MM.1S (cell line): ENCODE results near the gene TMEM168.

Experiments
- DNase-seq: peaks from one replicate; pipeline ENCODE4 v3.0.0-alpha.2; 2015
- H2AFZ ChIP-seq: fragments of 300-600 bp; sonication (generic); 2 replicates; pipeline ENCODE4 v1.6.0; 2016; ENCODE audit warnings: antibody characterized with exemption, low read length
- H3F3A ChIP-seq: fragments of 300-600 bp; sonication (generic); 2 replicates; pipeline ENCODE4 v1.6.1; 2016; ENCODE audit warnings: mild to moderate bottlenecking, antibody characterized with exemption, low read length, moderate library complexity, mixed read lengths; ENCODE audit not compliant: insufficient read depth
- H3K27ac ChIP-seq: fragments of 300-600 bp; sonication (generic); 2 replicates; pipeline ENCODE4 v1.5.1; 2016; ENCODE audit warnings: mild to moderate bottlenecking, low read length
- H3K27me3 ChIP-seq: fragments of 300-600 bp; sonication (generic); replicated peaks from 2 replicates; pipeline ENCODE4 v1.6.0; 2016; ENCODE audit warnings: low read length; ENCODE audit not compliant: insufficient read depth
- H3K36me3 ChIP-seq: fragments of 300-600 bp; sonication (generic); replicated peaks from 2 replicates; pipeline ENCODE4 v1.6.1; 2016; ENCODE audit warnings: mild to moderate bottlenecking, low read length, mixed read lengths; ENCODE audit not compliant: insufficient read depth
- H3K4me1 ChIP-seq: fragments of 300-600 bp; sonication (generic); 2 replicates; pipeline ENCODE4 v1.6.1; 2016; ENCODE audit warnings: low read length, mixed read lengths
- H3K4me2 ChIP-seq: fragments of 300-600 bp; sonication (generic); 2 replicates; pipeline ENCODE4 v1.6.0; 2016; ENCODE audit warnings: low read depth, low read length
- H3K4me3 ChIP-seq: fragments of 300-600 bp; sonication (generic); 2 replicates; pipeline ENCODE4 v1.5.1; 2016; ENCODE audit warnings: low read length, mixed read lengths
- H3K79me2 ChIP-seq: fragments of 300-600 bp; sonication (generic); 2 replicates; pipeline ENCODE4 v1.6.1; 2016; ENCODE audit warnings: mixed run types, low read length, mixed read lengths
- H3K9ac ChIP-seq: fragments of 300-600 bp; sonication (generic); 2 replicates; pipeline ENCODE4 v1.6.1; 2016; ENCODE audit warnings: low read length, mixed read lengths
- H3K9me2 ChIP-seq: fragments of 300-600 bp; sonication (generic); replicated peaks from 2 replicates; pipeline ENCODE4 v1.6.1; 2016; ENCODE audit warnings: mild to moderate bottlenecking, low read length, mixed read lengths; ENCODE audit not compliant: insufficient read depth
- H3K9me3 ChIP-seq: fragments of 300-600 bp; sonication (generic); replicated peaks from 2 replicates; pipeline ENCODE4 v1.6.1; 2016; ENCODE audit warnings: mild to moderate bottlenecking, low read length, mixed read lengths; ENCODE audit not compliant: insufficient read depth
- H4K20me1 ChIP-seq: fragments of 300-600 bp; sonication (generic); 2 replicates; pipeline ENCODE4 v1.6.1; 2016; ENCODE audit warnings: mild to moderate bottlenecking, low read length, moderate library complexity, mixed read lengths; ENCODE audit not compliant: insufficient read depth
- CTCF ChIP-seq: fragments of 300-600 bp; sonication (generic); IDR thresholded peaks from 2 replicates; pipeline ENCODE4 v1.5.1; 2016; ENCODE audit warnings: antibody characterized with exemption, low read length, mixed read lengths
- EZH2 ChIP-seq: fragments of 300-600 bp; sonication (generic); optimal IDR thresholded peaks from 2 replicates; pipeline ENCODE3; 2017; ENCODE audit warnings: low read depth, mild to moderate bottlenecking, antibody characterized with exemption, low read length, mixed read lengths
- EZH2phosphoT487 ChIP-seq: fragments of 300-600 bp; sonication (generic); IDR thresholded peaks from 2 replicates; pipeline ENCODE4 v1.6.1; 2018; ENCODE audit warnings: antibody characterized with exemption, low read length

The TMEM168 gene

GRCh38 chr7:112763298-112763697 is 26.9 kb downstream of the TMEM168 start:
- no peak for DNase-seq
- Histone ChIP-seq H3K4me3 (no peak overlapping the region), H3K27me3 (no peaks in the 10 kb centered on the region), H3K9me3 (no peaks in the 10 kb centered on the region), H3K9me2 (no peaks in the 10 kb centered on the region), H2AFZ (no peak overlapping the region), H3K27ac (no peak overlapping the region), H4K20me1 (no peaks in the 10 kb centered on the region), H3K9ac (no peak overlapping the region), H3K4me2 (no peak overlapping the region), H3K4me1 (peaks cover 14% of the 10 kb centered on the region), H3F3A (0 out of 2 replicates have a peak, but pooled peaks cover 3% of the 10 kb centered on the region), H3K79me2 (no peaks in the 10 kb centered on the region), H3K36me3 (no peaks in the 10 kb centered on the region)
- TF ChIP-seq CTCF (no peak), EZH2phosphoT487 (no peak), EZH2 (no peak)

GRCh38 chr7:112759905-112760304 is 30.3 kb downstream of the TMEM168 start:
- peaks cover 8% of the 10 kb centered on the region for H3K4me1 ChIP-seq
- H3K79me2 ChIP-seq, result no peaks in the 10 kb centered on the region
- H3K27ac ChIP-seq, result no peak overlapping the region
- H3K9me3 ChIP-seq, result no peaks in the 10 kb centered on the region
- 0 out of 2 replicates have a peak, but pooled peaks cover under 1% of the 10 kb centered on the region for H3F3A ChIP-seq
- no peak overlapping the region for H3K4me2 ChIP-seq
- H3K9ac ChIP-seq, result no peak overlapping the region
- H3K9me2 ChIP-seq, result no peaks in the 10 kb centered on the region
- no peaks in the 10 kb centered on the region for H4K20me1 ChIP-seq
- H2AFZ ChIP-seq, result no peak overlapping the region
- no peak for DNase-seq
- H3K4me3 ChIP-seq, result no peak overlapping the region
- no peaks in the 10 kb centered on the region for H3K27me3 ChIP-seq
- H3K36me3 ChIP-seq, result no peaks in the 10 kb centered on the region
- TF ChIP-seq EZH2phosphoT487 (no peak), CTCF (no peak), EZH2 (no peak)

- Histone ChIP-seq H3F3A (no peaks in the 10 kb centered on the region), H3K9me3 (no peaks in the 10 kb centered on the region), H3K4me3 (no peak overlapping the region), H3K36me3 (no peaks in the 10 kb centered on the region), H2AFZ (no peak overlapping the region), H3K27ac (no peak overlapping the region), H3K9ac (no peak overlapping the region), H3K27me3 (no peaks in the 10 kb centered on the region), H3K79me2 (no peaks in the 10 kb centered on the region), H4K20me1 (no peaks in the 10 kb centered on the region), H3K4me2 (no peak overlapping the region), H3K9me2 (no peaks in the 10 kb centered on the region), H3K4me1 (no peaks in the 10 kb centered on the region)
- TF ChIP-seq CTCF (no peak), EZH2phosphoT487 (no peak), EZH2 (no peak)
- no peak for DNase-seq
Observed at GRCh38 chr7:112757337-112757736, 32.9 kb downstream of the TMEM168 start.
